A549 (cell line): ENCODE data around the gene LAMA1.

ENCODE experiments used
- EP300 ChIP-seq, 2 experiments: fragments of >200 bp; sonication (Bioruptor Twin); formaldehyde crosslinking; IDR thresholded peaks; 2 replicates in 1 of 2; 3 replicates in 1 of 2; pipeline ENCODE4 v1.6.1; 2016 to 2017
- MYC ChIP-seq: IDR thresholded peaks from 2 replicates; pipeline ENCODE4 v1.6.1; 2012; ENCODE audit warnings: mild to moderate bottlenecking, inconsistent platforms, low read length, improper control_type of control experiment, borderline replicate concordance
- NPAS2 ChIP-seq: fragments of 250-450 bp; sonication (Bioruptor Pico); IDR thresholded peaks from 2 replicates; pipeline ENCODE4 v1.8.0; 2022; ENCODE audit warnings: mild to moderate bottlenecking, moderate library complexity, borderline replicate concordance
- PHF8 ChIP-seq: fragments of 200-600 bp; sonication (generic); IDR thresholded peaks from 2 replicates; pipeline ENCODE4 v1.6.1; 2016; ENCODE audit warnings: low read depth, mild to moderate bottlenecking, antibody characterized with exemption, moderate library complexity, borderline replicate concordance
- POLR2A ChIP-seq: IDR thresholded peaks from 2 replicates; pipeline ENCODE4 v1.6.1; 2012; ENCODE audit warnings: mild to moderate bottlenecking, low read length
- RCOR1 ChIP-seq: fragments of 150-350 bp; IDR thresholded peaks from 2 replicates; pipeline ENCODE4 v1.6.1; 2014; ENCODE audit warnings: antibody characterized with exemption, low read length, low read depth
- TF ChIP-seq, protein P1 (sequence below): fragments of >200 bp; sonication (Bioruptor Twin); formaldehyde crosslinking; IDR thresholded peaks from 3 replicates; pipeline ENCODE4 v1.5.1; 2016

DNA sequence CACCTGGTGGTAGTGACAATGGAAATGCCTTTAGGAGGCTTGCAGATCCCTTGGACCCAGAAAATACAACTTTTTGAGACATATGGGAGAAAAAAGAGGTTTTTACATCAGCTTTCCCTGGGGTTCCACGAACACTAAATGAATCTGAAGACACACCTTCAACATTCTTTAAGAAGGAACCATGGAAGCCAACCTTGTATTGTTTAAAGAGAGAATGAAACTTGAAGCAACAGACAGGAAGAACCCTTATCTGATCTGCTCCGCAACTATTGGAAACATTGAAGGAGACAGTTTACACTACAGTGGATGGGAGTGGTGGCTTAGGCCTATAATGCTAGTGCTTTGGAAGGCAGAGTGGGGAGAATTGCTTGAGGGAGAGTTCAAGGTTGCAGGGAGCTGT, 190.4 kb downstream of the LAMA1 start:
- TF ChIP-seq, protein P1, sequence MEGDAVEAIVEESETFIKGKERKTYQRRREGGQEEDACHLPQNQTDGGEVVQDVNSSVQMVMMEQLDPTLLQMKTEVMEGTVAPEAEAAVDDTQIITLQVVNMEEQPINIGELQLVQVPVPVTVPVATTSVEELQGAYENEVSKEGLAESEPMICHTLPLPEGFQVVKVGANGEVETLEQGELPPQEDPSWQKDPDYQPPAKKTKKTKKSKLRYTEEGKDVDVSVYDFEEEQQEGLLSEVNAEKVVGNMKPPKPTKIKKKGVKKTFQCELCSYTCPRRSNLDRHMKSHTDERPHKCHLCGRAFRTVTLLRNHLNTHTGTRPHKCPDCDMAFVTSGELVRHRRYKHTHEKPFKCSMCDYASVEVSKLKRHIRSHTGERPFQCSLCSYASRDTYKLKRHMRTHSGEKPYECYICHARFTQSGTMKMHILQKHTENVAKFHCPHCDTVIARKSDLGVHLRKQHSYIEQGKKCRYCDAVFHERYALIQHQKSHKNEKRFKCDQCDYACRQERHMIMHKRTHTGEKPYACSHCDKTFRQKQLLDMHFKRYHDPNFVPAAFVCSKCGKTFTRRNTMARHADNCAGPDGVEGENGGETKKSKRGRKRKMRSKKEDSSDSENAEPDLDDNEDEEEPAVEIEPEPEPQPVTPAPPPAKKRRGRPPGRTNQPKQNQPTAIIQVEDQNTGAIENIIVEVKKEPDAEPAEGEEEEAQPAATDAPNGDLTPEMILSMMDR, result no peak
- no peak for TF ChIP-seq POLR2A
- TF ChIP-seq RCOR1, result no peak
- TF ChIP-seq PHF8, result no peak
- no peak for TF ChIP-seq NPAS2 (CRISPR knock-in tag)
- no peak for TF ChIP-seq MYC
- no peak for TF ChIP-seq EP300 (IDR thresholded peaks at IDR 0.05)
